Hepatocyte (in vitro differentiated cells): ENCODE measurements around the gene TGFB1I1.

Experiments used
- EZH2 ChIP-seq: fragments of 200-600 bp; sonication (generic); IDR thresholded peaks from 2 replicates; pipeline ENCODE4 v1.6.1; 2016; ENCODE audit warnings: antibody characterized with exemption, mild to moderate bottlenecking, borderline replicate concordance
- EZH2phosphoT487 ChIP-seq: fragments of 200-600 bp; sonication (generic); IDR thresholded peaks from one replicate; pipeline ENCODE4 v1.6.1; 2018; ENCODE audit warnings: antibody characterized with exemption, mild to moderate bottlenecking, low read depth, moderate library complexity; ENCODE audit not compliant: unreplicated experiment, severe bottlenecking
- TF ChIP-seq, protein P1 (sequence below): fragments of 200-600 bp; sonication (generic); IDR thresholded peaks from 2 replicates; pipeline ENCODE4 v1.5.1; 2016; ENCODE audit warnings: antibody characterized with exemption, mild to moderate bottlenecking; ENCODE audit not compliant: poor library complexity

DNA sequence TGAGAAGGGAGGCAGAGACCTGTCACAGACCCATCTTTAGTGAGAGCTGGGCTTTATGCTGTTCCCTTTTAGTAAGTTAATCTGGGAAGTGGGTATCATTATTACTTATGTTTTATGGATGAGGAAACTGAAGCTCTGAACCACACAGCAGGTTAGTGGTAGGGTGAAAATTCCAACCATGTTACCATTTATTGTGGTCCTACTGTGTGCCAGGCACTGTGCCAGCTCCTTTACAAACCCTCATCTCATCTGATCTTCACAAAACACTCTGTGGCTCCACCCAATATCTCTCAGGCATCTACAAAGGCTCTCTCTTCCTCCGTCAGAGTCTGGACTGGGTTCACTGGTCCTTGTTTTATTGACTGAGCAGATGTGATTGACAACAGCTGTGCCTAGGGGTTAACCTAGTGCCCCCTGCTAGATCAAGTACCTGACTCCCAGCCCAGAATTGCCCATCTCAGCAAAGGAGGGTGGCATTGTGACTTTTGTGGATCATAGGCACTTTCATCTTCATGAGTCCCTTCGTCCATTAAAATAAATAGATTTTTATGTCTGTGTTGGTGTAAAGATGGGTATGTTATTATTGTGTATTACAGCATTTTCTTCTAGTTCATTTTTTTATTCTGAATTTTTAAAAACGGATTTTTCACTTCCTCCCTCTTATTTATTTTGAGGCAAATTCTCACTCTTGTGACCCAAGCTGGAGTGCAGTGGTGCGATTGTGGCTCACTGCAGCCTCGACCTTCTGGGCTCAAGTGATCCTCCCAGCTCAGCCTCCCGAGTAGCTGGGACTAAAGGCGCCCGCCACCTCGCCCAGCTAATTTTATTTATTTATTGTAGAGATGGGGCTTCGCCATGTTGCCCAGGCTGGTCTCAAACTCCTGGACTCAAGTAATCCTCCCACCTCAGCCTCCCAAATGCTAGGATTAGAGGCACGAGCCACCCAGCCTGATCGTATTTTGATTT lies 3.1 kb downstream of the TGFB1I1 start:
- TF ChIP-seq, protein P1, sequence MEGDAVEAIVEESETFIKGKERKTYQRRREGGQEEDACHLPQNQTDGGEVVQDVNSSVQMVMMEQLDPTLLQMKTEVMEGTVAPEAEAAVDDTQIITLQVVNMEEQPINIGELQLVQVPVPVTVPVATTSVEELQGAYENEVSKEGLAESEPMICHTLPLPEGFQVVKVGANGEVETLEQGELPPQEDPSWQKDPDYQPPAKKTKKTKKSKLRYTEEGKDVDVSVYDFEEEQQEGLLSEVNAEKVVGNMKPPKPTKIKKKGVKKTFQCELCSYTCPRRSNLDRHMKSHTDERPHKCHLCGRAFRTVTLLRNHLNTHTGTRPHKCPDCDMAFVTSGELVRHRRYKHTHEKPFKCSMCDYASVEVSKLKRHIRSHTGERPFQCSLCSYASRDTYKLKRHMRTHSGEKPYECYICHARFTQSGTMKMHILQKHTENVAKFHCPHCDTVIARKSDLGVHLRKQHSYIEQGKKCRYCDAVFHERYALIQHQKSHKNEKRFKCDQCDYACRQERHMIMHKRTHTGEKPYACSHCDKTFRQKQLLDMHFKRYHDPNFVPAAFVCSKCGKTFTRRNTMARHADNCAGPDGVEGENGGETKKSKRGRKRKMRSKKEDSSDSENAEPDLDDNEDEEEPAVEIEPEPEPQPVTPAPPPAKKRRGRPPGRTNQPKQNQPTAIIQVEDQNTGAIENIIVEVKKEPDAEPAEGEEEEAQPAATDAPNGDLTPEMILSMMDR, result no peak
- no peak for TF ChIP-seq EZH2
- no peak for TF ChIP-seq EZH2phosphoT487
